Liver (tissue), 3 donors: ENCODE results near the gene TMEM168.

Experiments used
- CTCF ChIP-seq: fragments of 150-350 bp; IDR thresholded peaks from 2 replicates; pipeline ENCODE4 v1.5.1; 2017; ENCODE audit warnings: improper control_type of control experiment, low read depth, low read length; ENCODE audit not compliant: missing input control
- TAF1 ChIP-seq: conservative IDR thresholded peaks from 2 replicates; pipeline ENCODE4 v1.6.1; 2016; ENCODE audit warnings: antibody characterized with exemption, mild to moderate bottlenecking
- TF ChIP-seq, protein P1 (sequence below): IDR thresholded peaks from 2 replicates; pipeline ENCODE4 v1.6.1; 2016; ENCODE audit warnings: antibody characterized with exemption
- TF ChIP-seq, protein P2 (sequence below): IDR thresholded peaks from 2 replicates; pipeline ENCODE4 v1.6.1; 2016; ENCODE audit warnings: antibody characterized with exemption
- donor health status: healthy.
- donor health status: healthy.

DNA sequence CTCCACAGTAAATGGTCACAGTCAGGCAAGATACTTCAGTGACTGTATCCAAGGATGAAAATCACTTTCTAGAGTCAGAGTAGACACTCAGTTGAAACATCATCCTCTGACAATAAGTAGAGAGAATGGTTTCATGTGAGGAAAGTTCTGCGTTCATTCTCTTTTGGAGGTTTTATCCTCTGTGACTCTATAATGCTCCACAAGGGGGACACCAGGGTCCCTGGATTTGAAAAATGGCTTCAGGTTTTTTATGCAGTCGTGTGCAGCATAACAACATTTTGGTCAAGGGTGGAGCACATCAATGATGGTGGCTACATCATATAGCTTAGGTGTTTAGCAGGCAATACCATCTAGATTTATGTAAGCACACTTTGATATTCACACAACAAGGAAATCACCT lies 40.4 kb downstream of the TMEM168 start:
- TF ChIP-seq, protein P1, sequence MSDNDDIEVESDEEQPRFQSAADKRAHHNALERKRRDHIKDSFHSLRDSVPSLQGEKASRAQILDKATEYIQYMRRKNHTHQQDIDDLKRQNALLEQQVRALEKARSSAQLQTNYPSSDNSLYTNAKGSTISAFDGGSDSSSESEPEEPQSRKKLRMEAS: no peak
- no peak for TF ChIP-seq CTCF
- TF ChIP-seq TAF1: no peak
- TF ChIP-seq, protein P2, sequence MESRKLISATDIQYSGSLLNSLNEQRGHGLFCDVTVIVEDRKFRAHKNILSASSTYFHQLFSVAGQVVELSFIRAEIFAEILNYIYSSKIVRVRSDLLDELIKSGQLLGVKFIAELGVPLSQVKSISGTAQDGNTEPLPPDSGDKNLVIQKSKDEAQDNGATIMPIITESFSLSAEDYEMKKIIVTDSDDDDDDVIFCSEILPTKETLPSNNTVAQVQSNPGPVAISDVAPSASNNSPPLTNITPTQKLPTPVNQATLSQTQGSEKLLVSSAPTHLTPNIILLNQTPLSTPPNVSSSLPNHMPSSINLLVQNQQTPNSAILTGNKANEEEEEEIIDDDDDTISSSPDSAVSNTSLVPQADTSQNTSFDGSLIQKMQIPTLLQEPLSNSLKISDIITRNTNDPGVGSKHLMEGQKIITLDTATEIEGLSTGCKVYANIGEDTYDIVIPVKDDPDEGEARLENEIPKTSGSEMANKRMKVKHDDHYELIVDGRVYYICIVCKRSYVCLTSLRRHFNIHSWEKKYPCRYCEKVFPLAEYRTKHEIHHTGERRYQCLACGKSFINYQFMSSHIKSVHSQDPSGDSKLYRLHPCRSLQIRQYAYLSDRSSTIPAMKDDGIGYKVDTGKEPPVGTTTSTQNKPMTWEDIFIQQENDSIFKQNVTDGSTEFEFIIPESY: no peak
